HFF-Myc (cell line): ENCODE measurements around the gene TTLL12.

Experiments
- DNase-seq: peaks from one replicate; pipeline ENCODE4 v3.0.0-alpha.2; 2011; ENCODE audit warnings: low read depth; ENCODE audit errors: extremely low read depth
- H3K4me3 ChIP-seq: replicated peaks from 2 replicates; pipeline ENCODE4 v1.5.1; 2011; ENCODE audit warnings: low read depth, mild to moderate bottlenecking, control low read depth, low read length
- TF ChIP-seq, protein P1 (sequence below): IDR thresholded peaks from 2 replicates; pipeline ENCODE4 v1.5.1; 2012; ENCODE audit warnings: mild to moderate bottlenecking, low read depth, low read length, control low read depth; ENCODE audit errors: missing control alignments

TTLL12 gene

DNA sequence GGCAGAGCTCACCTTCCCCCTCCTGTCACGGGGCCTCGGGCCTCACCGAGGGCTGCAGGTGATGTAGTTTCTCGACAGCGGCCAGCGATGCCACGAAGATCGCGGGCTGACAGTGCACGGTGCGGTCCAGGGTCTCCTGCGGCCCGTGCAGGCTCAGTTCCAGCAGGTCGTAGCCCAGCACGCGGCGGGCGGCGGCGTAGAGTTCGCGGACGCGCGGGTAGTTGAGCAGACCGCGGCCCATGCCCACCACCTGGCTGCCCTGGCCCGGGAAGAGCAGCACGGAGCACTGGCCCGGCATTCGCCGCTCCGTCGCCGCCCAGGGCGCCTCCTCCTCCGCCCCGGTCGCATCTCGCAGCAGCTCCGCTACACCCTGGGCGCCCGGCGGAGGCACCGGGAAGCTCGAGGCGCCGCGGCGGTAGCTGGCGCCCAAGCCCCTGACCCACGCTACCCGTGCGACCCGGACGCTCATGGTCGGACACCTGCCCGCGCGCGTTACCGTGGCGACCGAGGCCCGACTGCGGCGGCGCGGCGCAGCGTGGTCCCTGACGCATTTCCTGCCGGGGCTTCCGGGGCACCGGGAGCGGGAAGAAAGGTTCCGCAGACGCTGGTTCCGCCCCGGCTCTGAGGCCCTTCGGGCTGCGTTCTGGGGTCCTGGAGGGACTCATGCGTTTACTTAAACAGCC lies 43.9 kb downstream of the TTLL12 start, which contains the start of gene MCAT:
TSS of gene MCAT (minus strand) at position 519 of the 683 bp plus-strand sequence. CDS start at position 469, 50 bp downstream.
- DNase-seq = no peak
- TF ChIP-seq, protein P1, sequence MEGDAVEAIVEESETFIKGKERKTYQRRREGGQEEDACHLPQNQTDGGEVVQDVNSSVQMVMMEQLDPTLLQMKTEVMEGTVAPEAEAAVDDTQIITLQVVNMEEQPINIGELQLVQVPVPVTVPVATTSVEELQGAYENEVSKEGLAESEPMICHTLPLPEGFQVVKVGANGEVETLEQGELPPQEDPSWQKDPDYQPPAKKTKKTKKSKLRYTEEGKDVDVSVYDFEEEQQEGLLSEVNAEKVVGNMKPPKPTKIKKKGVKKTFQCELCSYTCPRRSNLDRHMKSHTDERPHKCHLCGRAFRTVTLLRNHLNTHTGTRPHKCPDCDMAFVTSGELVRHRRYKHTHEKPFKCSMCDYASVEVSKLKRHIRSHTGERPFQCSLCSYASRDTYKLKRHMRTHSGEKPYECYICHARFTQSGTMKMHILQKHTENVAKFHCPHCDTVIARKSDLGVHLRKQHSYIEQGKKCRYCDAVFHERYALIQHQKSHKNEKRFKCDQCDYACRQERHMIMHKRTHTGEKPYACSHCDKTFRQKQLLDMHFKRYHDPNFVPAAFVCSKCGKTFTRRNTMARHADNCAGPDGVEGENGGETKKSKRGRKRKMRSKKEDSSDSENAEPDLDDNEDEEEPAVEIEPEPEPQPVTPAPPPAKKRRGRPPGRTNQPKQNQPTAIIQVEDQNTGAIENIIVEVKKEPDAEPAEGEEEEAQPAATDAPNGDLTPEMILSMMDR = no peak
- H3K4me3 ChIP-seq = peak within 1 kb of the TSS; percentile 92

DNA sequence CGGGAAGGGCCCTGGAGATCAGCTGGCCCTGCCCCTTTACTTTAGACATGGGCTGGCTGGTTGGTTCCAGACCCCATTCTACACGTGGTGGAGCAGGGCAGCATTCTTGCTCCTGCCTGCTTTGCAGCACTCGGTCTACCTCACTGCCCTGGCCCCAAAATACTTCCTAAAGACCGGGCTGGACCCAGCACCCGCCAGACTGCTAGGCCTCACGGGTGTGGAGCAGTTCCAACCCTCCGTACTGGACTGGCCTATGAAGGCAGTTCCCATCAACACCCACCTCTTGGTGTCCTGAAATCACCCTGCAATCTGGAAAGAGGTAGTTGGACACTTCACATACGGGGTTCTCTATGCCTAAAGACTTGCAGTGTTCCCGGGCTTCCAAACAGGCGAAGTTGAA lies 50.1 kb downstream of the TTLL12 start:
- TF ChIP-seq, protein P1 = no peak
- no peak overlapping the region for H3K4me3 ChIP-seq
- DNase-seq = no peak

DNA sequence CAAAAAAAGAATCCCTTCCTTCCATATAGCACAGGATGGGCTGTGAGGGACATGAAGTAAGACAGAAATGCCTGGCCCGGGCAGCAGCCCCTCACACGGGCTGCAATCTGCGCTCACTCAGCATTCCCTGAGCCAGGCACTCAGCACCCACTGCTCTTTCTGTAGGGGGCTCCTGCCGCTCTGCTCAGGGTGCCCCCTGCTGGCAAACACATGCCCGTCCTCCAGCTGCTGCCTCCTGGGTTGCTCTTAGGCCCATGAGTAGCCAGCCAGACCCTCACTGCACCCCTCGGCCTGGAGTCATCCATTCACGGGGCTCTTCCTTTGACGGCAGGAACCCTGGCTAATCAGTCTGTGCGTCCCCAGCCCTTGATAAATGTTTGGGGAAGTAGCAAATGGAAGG lies 50.7 kb downstream of the TTLL12 start:
- no peak for DNase-seq
- TF ChIP-seq, protein P1 = peak; percentile 76

DNA sequence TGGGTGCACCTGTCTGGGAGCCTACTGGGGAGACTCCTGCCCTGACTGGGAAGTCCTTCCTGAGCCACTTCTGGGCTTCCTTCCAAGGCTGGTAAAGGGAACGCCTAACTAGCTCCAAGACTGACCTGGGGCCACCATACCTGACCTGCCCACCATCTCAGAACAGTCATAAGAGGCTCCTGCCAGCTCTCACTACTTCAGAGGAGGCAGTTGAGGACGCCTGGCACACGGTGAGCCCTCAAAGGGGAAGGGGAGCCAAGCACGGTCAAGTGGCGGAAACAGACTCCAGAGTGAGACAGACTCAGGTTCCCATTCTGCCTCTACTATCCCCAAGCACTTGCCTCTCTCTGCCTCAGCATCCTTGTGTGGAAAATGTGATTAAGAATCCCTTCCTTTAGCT lies 51.4 kb downstream of the TTLL12 start:
- TF ChIP-seq, protein P1 = no peak
- no peak overlapping the region for H3K4me3 ChIP-seq
- DNase-seq = no peak

More for the DNA sequence above, 50.7 kb downstream of the TTLL12 start:
- H3K4me3 ChIP-seq = no peak overlapping the region

DNA sequence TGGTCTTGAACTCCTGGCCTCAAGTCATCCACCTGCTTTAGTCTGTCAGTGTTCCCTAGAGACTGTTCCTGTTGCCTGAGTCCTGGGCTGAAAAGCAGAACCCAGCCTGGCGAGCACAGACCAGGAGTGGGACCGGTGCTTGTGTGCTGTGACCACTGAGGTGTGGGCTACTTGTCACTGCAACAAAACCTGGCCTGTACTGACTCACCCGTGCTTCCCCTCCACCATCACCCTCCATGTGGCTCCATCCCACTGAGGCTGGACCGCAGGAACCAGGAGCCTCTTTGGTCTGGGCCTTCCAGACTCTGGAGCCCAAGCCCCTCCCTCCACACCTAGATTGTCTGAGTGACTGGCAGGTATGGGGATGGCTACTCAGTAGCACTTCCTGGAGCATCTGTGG lies 52.4 kb downstream of the TTLL12 start:
- H3K4me3 ChIP-seq = no peak overlapping the region
- TF ChIP-seq, protein P1 = no peak
- no peak for DNase-seq

DNA sequence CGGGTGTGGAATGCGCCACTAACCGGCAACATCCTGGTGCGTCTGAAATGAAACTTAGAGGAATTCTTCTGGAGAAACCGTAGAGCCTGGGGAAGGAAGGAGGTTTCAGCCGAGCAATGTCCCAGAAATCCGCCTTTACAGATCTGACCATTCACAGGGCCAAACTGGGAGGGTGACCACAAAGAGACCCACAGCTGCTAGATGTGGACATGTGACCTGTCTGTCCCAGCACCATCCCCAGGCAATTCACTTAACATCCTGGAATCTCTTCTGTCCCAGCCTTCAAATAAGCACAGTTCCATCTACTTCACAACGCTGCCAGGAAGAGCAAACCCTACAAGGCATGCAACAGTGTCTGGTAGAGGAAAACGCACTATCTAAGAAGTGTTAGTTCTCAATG lies 53.5 kb downstream of the TTLL12 start:
- TF ChIP-seq, protein P1 = no peak
- no peak for DNase-seq
- H3K4me3 ChIP-seq = no peak overlapping the region
